Activated CD4-positive, alpha-beta T cell treated with anti-CD3 and anti-CD28 coated beads for 36 hours (primary cell): ENCODE data around the gene ST3GAL4. TPM values are rescaled to one million over a fixed set of nuclear protein-coding genes. Genes with fewer than 3 reads are reported as not detected.

Experiments
- ATAC-seq: fragments of 200-7000 bp; cut with Tn5 transposase; one replicate; pipeline ENCODE4 v1.10.0; 2021; ENCODE audit warnings: mild to moderate bottlenecking, moderate library complexity
- CTCF ChIA-PET: fragments of 350-600 bp; sonication (Branson Sonifier 250); formaldehyde crosslinking; loops from one replicate; lab custom pipeline; 2021; ENCODE audit warnings: antibody characterized with exemption; lab: Charles Lee
- POLR2A ChIA-PET: fragments of 350-600 bp; sonication (Branson Sonifier 250); formaldehyde crosslinking; loops from one replicate; lab custom pipeline; 2021; ENCODE audit warnings: antibody characterized with exemption, inconsistent platforms; lab: Charles Lee
- DNase-seq: peaks from one replicate; pipeline ENCODE4 v3.0.0-alpha.2; 2020
- H3K27ac Mint-ChIP-seq: one replicate; pipeline ENCODE4 v1.8.0; 2021; ENCODE audit warnings: mixed read lengths
- H3K27me3 Mint-ChIP-seq: one replicate; pipeline ENCODE4 v1.8.0; 2021; ENCODE audit warnings: mixed read lengths
- H3K36me3 Mint-ChIP-seq: one replicate; pipeline ENCODE4 v1.8.0; 2021; ENCODE audit warnings: low read depth, mixed read lengths
- H3K4me1 Mint-ChIP-seq: one replicate; pipeline ENCODE4 v1.8.0; 2021; ENCODE audit warnings: mixed read lengths
- H3K4me3 Mint-ChIP-seq: one replicate; pipeline ENCODE4 v1.8.0; 2021; ENCODE audit warnings: mild to moderate bottlenecking, moderate library complexity, mixed read lengths
- H3K9me3 Mint-ChIP-seq: one replicate; pipeline ENCODE4 v1.8.0; 2021; ENCODE audit warnings: low read depth, mixed read lengths
- intact Hi-C, 2 experiments: fragments of 100-400 bp; cut with DNase I in 1 of 2; cut with micrococcal nuclease in 1 of 2; formaldehyde crosslinking; loops; one replicate each; pipeline versions ENCODE4 v1.14.2 to v1.15.1; 2022 to 2024; cut with DNase I, micrococcal nuclease
- total RNA-seq, 2 experiments: library from RNA; stranded (reverse); gene quantifications; one replicate each; pipeline ENCODE4 v1.2.3, GENCODE V29; 2021

The ST3GAL4 gene
- total RNA-seq, 2 experiments from 2014 or later: 7.5 to 9.1 TPM

- DNase-seq (no peak), ATAC-seq (no peak)
- intact Hi-C loops: no loop called here
- H3K9me3 Mint-ChIP-seq: no peaks in the 10 kb centered on the region
- ChIA-PET CTCF (no interaction called here), POLR2A (no interaction called here)
- H3K27ac Mint-ChIP-seq: no peak overlapping the region
- H3K4me1 Mint-ChIP-seq: peaks cover 13% of the 10 kb centered on the region
- H3K4me3 Mint-ChIP-seq: no peak overlapping the region
- no peaks in the 10 kb centered on the region for H3K27me3 Mint-ChIP-seq
- peaks cover 19% of the 10 kb centered on the region for H3K36me3 Mint-ChIP-seq
Measured at GRCh38 chr11:126331286-126331685, 24.2 kb upstream of the ST3GAL4 start.

- H3K4me3 Mint-ChIP-seq: no peak overlapping the region
- no peaks in the 10 kb centered on the region for H3K9me3 Mint-ChIP-seq
- ChIA-PET POLR2A (no interaction called here), CTCF (no interaction called here)
- intact Hi-C loops: loop anchor here in 1 of 2 experiments (1.0 kb wide), 1 partner anchor 28 kb away; the partner anchor contains the start of gene DCPS
- H3K27ac Mint-ChIP-seq: no peak overlapping the region
- peaks cover 20% of the 10 kb centered on the region for H3K36me3 Mint-ChIP-seq
- H3K4me1 Mint-ChIP-seq: peaks cover 13% of the 10 kb centered on the region
- ATAC-seq (peak; percentile 92), DNase-seq (peak; percentile 57)
- no peaks in the 10 kb centered on the region for H3K27me3 Mint-ChIP-seq
Measured at GRCh38 chr11:126332221-126332711, 23.2 kb upstream of the ST3GAL4 start.

GRCh38 chr11:126333142-126333541 lies 22.3 kb upstream of the ST3GAL4 start:
- no peak for DNase-seq
- Mint-ChIP-seq H3K9me3 (no peaks in the 10 kb centered on the region), H3K27ac (no peak overlapping the region), H3K4me3 (no peak overlapping the region), H3K4me1 (peaks cover 11% of the 10 kb centered on the region), H3K27me3 (no peaks in the 10 kb centered on the region), H3K36me3 (peaks cover 18% of the 10 kb centered on the region)
- no peak for ATAC-seq
- POLR2A ChIA-PET: no interaction called here
- CTCF ChIA-PET: no interaction called here
- intact Hi-C loops: no loop called here

- no peaks in the 10 kb centered on the region for H3K9me3 Mint-ChIP-seq
- intact Hi-C loops: no loop called here
- ChIA-PET POLR2A (no interaction called here), CTCF (no interaction called here)
- H3K4me1 Mint-ChIP-seq: peaks cover 9% of the 10 kb centered on the region
- H3K4me3 Mint-ChIP-seq: no peak overlapping the region
- DNase-seq (no peak), ATAC-seq (no peak)
- no peak overlapping the region for H3K27ac Mint-ChIP-seq
- H3K27me3 Mint-ChIP-seq: no peaks in the 10 kb centered on the region
- peaks cover 22% of the 10 kb centered on the region for H3K36me3 Mint-ChIP-seq
Measured at GRCh38 chr11:126334659-126335462, 20.6 kb upstream of the ST3GAL4 start.

- intact Hi-C loops: no loop called here
- POLR2A ChIA-PET: no interaction called here
- Mint-ChIP-seq H3K4me1 (peaks cover 9% of the 10 kb centered on the region), H3K27me3 (no peaks in the 10 kb centered on the region), H3K36me3 (peaks cover 22% of the 10 kb centered on the region), H3K9me3 (no peaks in the 10 kb centered on the region), H3K27ac (no peak overlapping the region), H3K4me3 (no peak overlapping the region)
- DNase-seq: no peak
- CTCF ChIA-PET: no interaction called here
- ATAC-seq: no peak
Measured at GRCh38 chr11:126335463-126335760, 20.1 kb upstream of the ST3GAL4 start.

GRCh38 chr11:126336138-126336541 lies 19.3 kb upstream of the ST3GAL4 start:
- ATAC-seq (peak; percentile 49), DNase-seq (no peak)
- ChIA-PET POLR2A (no interaction called here), CTCF (no interaction called here)
- Mint-ChIP-seq H3K36me3 (peaks cover 25% of the 10 kb centered on the region), H3K4me3 (no peak overlapping the region), H3K27ac (peak overlapping the region; percentile 77), H3K27me3 (no peaks in the 10 kb centered on the region), H3K4me1 (peaks cover 9% of the 10 kb centered on the region), H3K9me3 (no peaks in the 10 kb centered on the region)
- intact Hi-C loops: no loop called here

GRCh38 chr11:126336671-126337101 lies 18.8 kb upstream of the ST3GAL4 start:
- POLR2A ChIA-PET: no interaction called here
- Mint-ChIP-seq H3K9me3 (no peaks in the 10 kb centered on the region), H3K4me1 (peaks cover 12% of the 10 kb centered on the region), H3K36me3 (peaks cover 28% of the 10 kb centered on the region), H3K4me3 (no peak overlapping the region), H3K27me3 (no peaks in the 10 kb centered on the region), H3K27ac (peak overlapping the region; percentile 77)
- intact Hi-C loops: no loop called here
- ATAC-seq (no peak), DNase-seq (no peak)
- CTCF ChIA-PET: no interaction called here

GRCh38 chr11:126337126-126337473 lies 18.4 kb upstream of the ST3GAL4 start:
- H3K27me3 Mint-ChIP-seq: no peaks in the 10 kb centered on the region
- H3K4me3 Mint-ChIP-seq: no peak overlapping the region
- peaks cover 28% of the 10 kb centered on the region for H3K36me3 Mint-ChIP-seq
- intact Hi-C loops: no loop called here
- H3K9me3 Mint-ChIP-seq: no peaks in the 10 kb centered on the region
- no peak for DNase-seq
- ATAC-seq: no peak
- H3K27ac Mint-ChIP-seq: no peak overlapping the region
- peaks cover 16% of the 10 kb centered on the region for H3K4me1 Mint-ChIP-seq
- ChIA-PET CTCF (no interaction called here), POLR2A (interaction anchor here (1.0 kb wide), 1 partner anchor 16 kb away, joined by 5 read pairs; no protein-coding TSS in a partner anchor)

GRCh38 chr11:126337474-126338241 lies 17.8 kb upstream of the ST3GAL4 start:
- H3K9me3 Mint-ChIP-seq: no peaks in the 10 kb centered on the region
- intact Hi-C loops: no loop called here
- H3K4me3 Mint-ChIP-seq: no peak overlapping the region
- DNase-seq: no peak
- CTCF ChIA-PET: no interaction called here
- no peak for ATAC-seq
- H3K4me1 Mint-ChIP-seq: peaks cover 18% of the 10 kb centered on the region
- no peaks in the 10 kb centered on the region for H3K27me3 Mint-ChIP-seq
- H3K27ac Mint-ChIP-seq: no peak overlapping the region
- H3K36me3 Mint-ChIP-seq: peaks cover 26% of the 10 kb centered on the region
- POLR2A ChIA-PET: interaction anchor here (1.0 kb wide), 1 partner anchor 16 kb away, joined by 5 read pairs; no protein-coding TSS in a partner anchor

GRCh38 chr11:126338346-126339055 lies 17.0 kb upstream of the ST3GAL4 start:
- ATAC-seq (no peak), DNase-seq (no peak)
- Mint-ChIP-seq H3K9me3 (no peaks in the 10 kb centered on the region), H3K4me1 (peaks cover 17% of the 10 kb centered on the region), H3K27ac (no peak overlapping the region), H3K4me3 (no peak overlapping the region), H3K36me3 (peaks cover 22% of the 10 kb centered on the region), H3K27me3 (no peaks in the 10 kb centered on the region)
- ChIA-PET POLR2A (no interaction called here), CTCF (no interaction called here)
- intact Hi-C loops: no loop called here

GRCh38 chr11:126339073-126339862 lies 16.2 kb upstream of the ST3GAL4 start:
- ChIA-PET POLR2A (interaction anchor here (0.7 kb wide), 1 partner anchor 16 kb away, joined by 7 read pairs; the partner anchor contains the start of gene ST3GAL4), CTCF (interaction anchor here (1.0 kb wide), 1 partner anchor 14 kb away, joined by 3 read pairs; no protein-coding TSS in a partner anchor)
- H3K36me3 Mint-ChIP-seq: peaks cover 21% of the 10 kb centered on the region
- ATAC-seq (no peak), DNase-seq (no peak)
- no peak overlapping the region for H3K4me3 Mint-ChIP-seq
- H3K27me3 Mint-ChIP-seq: no peaks in the 10 kb centered on the region
- H3K27ac Mint-ChIP-seq: peak overlapping the region; percentile 10
- intact Hi-C loops: no loop called here
- H3K4me1 Mint-ChIP-seq: peaks cover 17% of the 10 kb centered on the region
- H3K9me3 Mint-ChIP-seq: no peaks in the 10 kb centered on the region
